DMS153 treated with DMSO at 0.1 percent for 48 hours (cell line): Measurements from ENCODE around the gene ACADM.
A peak's percentile ranks its signal among the peaks of the same experiment; 100 is the strongest.
"Not testable (repeated sequence)": the region's sequence is repeated elsewhere in the genome, so short reads cannot be mapped to it uniquely, and the experiment has no call there.

Experiments used
- DNase-seq: peaks from one replicate; lab custom pipeline; 2025; ENCODE audit not compliant: unreplicated experiment; lab: John Stamatoyannopoulos, UW

The ACADM gene

GRCh38 chr1:75736016-75736415, 11.5 kb downstream of the ACADM start:
- no peak for DNase-seq

GRCh38 chr1:75742047-75742625, 17.6 kb downstream of the ACADM start:
- no peak for DNase-seq

GRCh38 chr1:75745276-75745675, 20.8 kb downstream of the ACADM start:
- DNase-seq, result no peak

GRCh38 chr1:75757210-75757609, 32.7 kb downstream of the ACADM start:
- not testable (repeated sequence) for DNase-seq

- not testable (repeated sequence) for DNase-seq
Measured at GRCh38 chr1:75758543-75758942, 34.0 kb downstream of the ACADM start.

- no peak for DNase-seq
Measured at GRCh38 chr1:75764057-75764655, 39.6 kb downstream of the ACADM start.

- DNase-seq, result no peak
Measured at GRCh38 chr1:75765697-75766355, 41.3 kb downstream of the ACADM start.

GRCh38 chr1:75768016-75768415, 43.5 kb downstream of the ACADM start:
- DNase-seq, result no peak

GRCh38 chr1:75770761-75771160, 46.3 kb downstream of the ACADM start:
- no peak for DNase-seq

- DNase-seq, result no peak
Measured at GRCh38 chr1:75771978-75772377, 47.5 kb downstream of the ACADM start.

- DNase-seq, result not testable (repeated sequence)
Measured at GRCh38 chr1:75777812-75778211, 53.3 kb downstream of the ACADM start.

- not testable (repeated sequence) for DNase-seq
Measured at GRCh38 chr1:75778694-75779093, 54.2 kb downstream of the ACADM start.

- DNase-seq, result not testable (repeated sequence)
Measured at GRCh38 chr1:75780183-75780582, 55.7 kb downstream of the ACADM start.

GRCh38 chr1:75783920-75784319, 59.4 kb downstream of the ACADM start:
- not testable (repeated sequence) for DNase-seq

GRCh38 chr1:75785320-75785982, 60.9 kb downstream of the ACADM start:
- peak; percentile 65 for DNase-seq

GRCh38 chr1:75785983-75786853, 61.7 kb downstream of the ACADM start, which contains the start of gene RABGGTB:
Gene RABGGTB, plus strand, starts transcription at chr1:75786256. Its CDS starts 16 bp downstream, at chr1:75786272.
- peak; percentile 93 for DNase-seq

GRCh38 chr1:75786901-75787493, 62.5 kb downstream of the ACADM start:
- DNase-seq, result no peak

- DNase-seq, result no peak
Measured at GRCh38 chr1:75787524-75787923, 63.0 kb downstream of the ACADM start.

- DNase-seq, result no peak
Measured at GRCh38 chr1:75789988-75790387, 65.5 kb downstream of the ACADM start.

GRCh38 chr1:75791022-75791421, 66.5 kb downstream of the ACADM start:
- no peak for DNase-seq
